HepG2 (cell line): ENCODE measurements around the gene UBP1. TPM values are rescaled to one million over a fixed set of nuclear protein-coding genes. Genes with fewer than 3 reads are reported as not detected.
A peak's percentile ranks its signal among the peaks of the same experiment; 100 is the strongest.

Experiments
- ATAC-seq: fragments of 200-7000 bp; cut with Tn5 transposase; 3 replicates; pipeline ENCODE4 v1.9.1; 2020; ENCODE audit warnings: mild to moderate bottlenecking, moderate library complexity
- BruUV-seq: library from RNA; stranded (reverse); fragments of 400-500 nt; replicated peaks from 2 replicates; lab custom pipeline; 2021; lab: Mats Ljungman, UMichigan
- CTCF ChIA-PET: fragments of 300-600 bp; formaldehyde crosslinking; extraction: SDS; loops from one replicate; lab custom pipeline; 2021; ENCODE audit warnings: low total read pairs, inconsistent platforms, low intra/inter-chr PET ratio; lab: Yijun Ruan, JAX
- POLR2A ChIA-PET: fragments of 350-600 bp; sonication (Branson Sonifier 250); formaldehyde crosslinking; loops from one replicate; lab custom pipeline; 2020; ENCODE audit warnings: antibody characterized with exemption, inconsistent platforms; lab: Yijun Ruan, JAX
- DNase-seq: peaks from one replicate; pipeline ENCODE4 v3.0.0-alpha.2; 2015; ENCODE audit warnings: low spot score
- FAIRE-seq: peaks from 3 replicates; lab custom pipeline; 2011; peaks lifted over from hg19 to GRCh38; lab: Jason Lieb, UNC
- H2AFZ ChIP-seq: one replicate; pipeline ENCODE4 v1.6.1; 2011; ENCODE audit warnings: low read length, inconsistent platforms
- H3K27ac ChIP-seq: fragments of 300-600 bp; 3 replicates; pipeline ENCODE4 v1.8.0; 2011; ENCODE audit warnings: mixed run types, mild to moderate bottlenecking, mixed read lengths, low read length, inconsistent platforms; ENCODE audit not compliant: insufficient read depth; ENCODE audit errors: extremely low read length
- H3K27me3 ChIP-seq, 2 experiments: fragments of 200-600 bp in 1 of 2; 2 replicates in 1 of 2; 3 replicates in 1 of 2; pipeline versions ENCODE4 v1.6.0 to v1.8.0; 2011; ENCODE audit warnings: low read length in 2 of 2, mild to moderate bottlenecking in 2 of 2, moderate library complexity in 2 of 2, inconsistent platforms in 1 of 2; ENCODE audit not compliant: insufficient read depth in 2 of 2, control insufficient read depth in 1 of 2
- H3K36me3 ChIP-seq, 2 experiments: fragments of 200-600 bp in 1 of 2; replicated peaks in 1 of 2; 2 replicates in 1 of 2; 3 replicates in 1 of 2; pipeline versions ENCODE4 v1.5.1 to v1.8.0; 2011; ENCODE audit warnings: low read length in 2 of 2, inconsistent platforms in 1 of 2; ENCODE audit not compliant: insufficient read depth in 2 of 2, control insufficient read depth in 1 of 2
- H3K4me1 ChIP-seq: 2 replicates; pipeline ENCODE4 v1.5.1; 2012; ENCODE audit warnings: low read length, inconsistent platforms; ENCODE audit not compliant: insufficient read depth
- H3K4me2 ChIP-seq: 2 replicates; pipeline ENCODE4 v1.6.0; 2011; ENCODE audit warnings: low read depth, low read length, inconsistent platforms
- H3K4me3 ChIP-seq, 3 experiments: fragments of 200-600 bp in 1 of 3; sonication (generic), shearing (Covaris generic) in 1 of 3; replicated peaks in 1 of 3; 2 replicates each; pipeline ENCODE4 v1.5.1; 2011 to 2016; ENCODE audit warnings: low read length in 3 of 3, inconsistent platforms in 2 of 3, low read depth in 2 of 3, mild to moderate bottlenecking in 2 of 3, control low read depth in 1 of 3, mixed read lengths in 1 of 3; ENCODE audit not compliant: insufficient read depth in 1 of 3
- H3K79me2 ChIP-seq: one replicate; pipeline ENCODE4 v1.6.1; 2011; ENCODE audit warnings: low read length, inconsistent platforms; ENCODE audit not compliant: insufficient read depth
- H3K9ac ChIP-seq: 2 replicates; pipeline ENCODE4 v1.6.0; 2011; ENCODE audit warnings: mild to moderate bottlenecking, low read depth, low read length, inconsistent platforms; ENCODE audit not compliant: insufficient read depth
- H3K9me3 ChIP-seq: 2 replicates; pipeline ENCODE4 v1.5.1; 2012; ENCODE audit warnings: mild to moderate bottlenecking, low read length
- H4K20me1 ChIP-seq: 2 replicates; pipeline ENCODE4 v1.6.0; 2011; ENCODE audit warnings: inconsistent platforms, mild to moderate bottlenecking, low read length, moderate library complexity; ENCODE audit not compliant: insufficient read depth
- BCLAF1 ChIP-seq: fragments of 450-650 bp; IDR thresholded peaks from 2 replicates; pipeline ENCODE4 v1.6.1; 2017; ENCODE audit warnings: mild to moderate bottlenecking
- BRCA1 ChIP-seq: sonication (generic); formaldehyde crosslinking; IDR thresholded peaks from 2 replicates; pipeline ENCODE4 v1.4.0; 2020; ENCODE audit warnings: missing genetic modification reagents
- FOXP4 ChIP-seq: sonication (generic); formaldehyde crosslinking; IDR thresholded peaks from 2 replicates; pipeline ENCODE4 v1.4.0; 2020; ENCODE audit warnings: missing genetic modification reagents
- MTF1 ChIP-seq: sonication (generic); formaldehyde crosslinking; IDR thresholded peaks from 2 replicates; pipeline ENCODE4 v1.5.0; 2020; ENCODE audit warnings: missing genetic modification reagents
- PRDM10 ChIP-seq: sonication (generic); formaldehyde crosslinking; IDR thresholded peaks from 2 replicates; pipeline ENCODE4 v1.4.0; 2020; ENCODE audit warnings: low read depth, missing genetic modification reagents
- RBM22 ChIP-seq: fragments of 200-400 bp; formaldehyde crosslinking; optimal IDR thresholded peaks from 2 replicates; pipeline ENCODE3; 2017; ENCODE audit warnings: mild to moderate bottlenecking, low read length, moderate library complexity
- SALL2 ChIP-seq: sonication (generic); formaldehyde crosslinking; IDR thresholded peaks from 2 replicates; pipeline ENCODE4 v1.8.1; 2023; ENCODE audit warnings: mild to moderate bottlenecking, missing genetic modification reagents, inconsistent platforms
- SRF ChIP-seq: IDR thresholded peaks from 2 replicates; pipeline ENCODE4 v1.6.1; 2011; ENCODE audit warnings: mild to moderate bottlenecking, low read depth, low read length, moderate library complexity
- TBP ChIP-seq: sonication (generic); formaldehyde crosslinking; IDR thresholded peaks from 2 replicates; pipeline ENCODE4 v1.5.0; 2020; ENCODE audit warnings: missing genetic modification reagents
- ZKSCAN8 ChIP-seq: IDR thresholded peaks from 2 replicates; pipeline ENCODE4 v1.6.1; 2016; ENCODE audit warnings: borderline replicate concordance, missing genetic modification reagents, missing compliant biosample characterization
- ZNF30 ChIP-seq: sonication (generic); formaldehyde crosslinking; IDR thresholded peaks from 2 replicates; pipeline ENCODE4 v1.5.0; 2020; ENCODE audit warnings: mild to moderate bottlenecking, missing genetic modification reagents
- ZNF343 ChIP-seq: sonication (generic); formaldehyde crosslinking; IDR thresholded peaks from 2 replicates; pipeline ENCODE4 v1.4.0; 2020; ENCODE audit warnings: mild to moderate bottlenecking, missing genetic modification reagents
- ZNF674 ChIP-seq: sonication (generic); formaldehyde crosslinking; IDR thresholded peaks from 2 replicates; pipeline ENCODE4 v1.5.0; 2020; ENCODE audit warnings: low read depth, mild to moderate bottlenecking, missing genetic modification reagents
- ZNF768 ChIP-seq: sonication (generic); formaldehyde crosslinking; IDR thresholded peaks from 2 replicates; pipeline ENCODE4 v1.4.0; 2020; ENCODE audit warnings: missing genetic modification reagents
- WGBS: methylation state at CpG from one replicate; pipeline ENCODE4 v1.1.6; 2017; ENCODE audit warnings: low lambda C conversion rate; 5-methylcytosine and 5-hydroxymethylcytosine counted together
- in situ Hi-C: cut with HindIII; loops from 2 replicates; pipeline ENCODE4 v1.10.0; 2017; ENCODE audit warnings: low pct_unique_long_range_greater_than_20kb; ENCODE audit not compliant: extremely low pct_ligation_motif_present
- intact Hi-C: fragments of 100-400 bp; cut with micrococcal nuclease; formaldehyde crosslinking; loops from one replicate; pipeline ENCODE4 v1.10.0; 2022; ENCODE audit not compliant: unreplicated experiment
- polyA plus RNA-seq, 8 experiments: library from polyadenylated mRNA; depleted of rRNA in 3 of 8; stranded (reverse) in 7 of 8; unstranded in 1 of 8; fragments of >200 nt; fragmentation: Illumina TruSeq in 4 of 8; extraction: Trizol in 4 of 8; gene quantifications; 2 replicates each; pipeline versions ENCODE4 v1.2.1 to v1.2.3, GENCODE V29; 2011 to 2016; ENCODE audit warnings: low read depth in 4 of 8, missing spikeins in 1 of 8, mixed read lengths in 1 of 8; ENCODE audit not compliant: insufficient read depth in 1 of 8
- total RNA-seq, 5 experiments: library from RNA; depleted of rRNA; stranded (reverse); fragments of >200 nt; fragmentation: Illumina TruSeq; extraction: Trizol; gene quantifications; 2 replicates each; pipeline ENCODE4 v1.2.3, GENCODE V29; 2016; ENCODE audit warnings: low read depth in 1 of 5

The UBP1 gene
- total and polyA plus RNA-seq, 2 of the 13 experiments (the other 11 are each of a cell fraction or from before 2014, with no cell fraction given), result 48.3 to 79.9 TPM

GRCh38 chr3:33440328-33441224, at the start of gene UBP1 (continued):
- 0 out of 2 replicates have a peak, but pooled peaks have one; percentile 44 for TF ChIP-seq FOXP4 (CRISPR knock-in tag)
- TF ChIP-seq ZNF343, result no peak
- TF ChIP-seq ZNF30 (CRISPR knock-in tag), result no peak
- peak; percentile 96 for TF ChIP-seq PRDM10

GRCh38 chr3:33488683-33489082, 48.5 kb upstream of the UBP1 start:
- POLR2A ChIA-PET, result no interaction called here
- no peaks in the 10 kb centered on the region for H3K36me3 ChIP-seq
- no peaks in the 10 kb centered on the region for H3K79me2 ChIP-seq
- no peak overlapping the region for H3K4me2 ChIP-seq
- CTCF ChIA-PET, result no interaction called here
- H3K27me3 ChIP-seq, result no peaks in the 10 kb centered on the region; a peak in 1 of 5 replicates
- DNase-seq, result no peak
- intact Hi-C loops, result no loop called here
- H2AFZ ChIP-seq, result no peak overlapping the region
- no peaks in the 10 kb centered on the region for H3K9me3 ChIP-seq
- H3K4me3 ChIP-seq, result no peak overlapping the region
- no peaks in the 10 kb centered on the region for H3K4me1 ChIP-seq
- no peak for FAIRE-seq
- no peak for ATAC-seq
- H3K27ac ChIP-seq, result no peak overlapping the region
- TF ChIP-seq TBP (no peak), SALL2 (CRISPR knock-in tag) (no peak), BRCA1 (CRISPR knock-in tag) (no peak), ZNF674 (CRISPR knock-in tag) (no peak), ZKSCAN8 (CRISPR knock-in tag) (no peak), SRF (no peak), MTF1 (CRISPR knock-in tag) (no peak), RBM22 (no peak), ZNF768 (CRISPR knock-in tag) (no peak), BCLAF1 (no peak)
- H3K9ac ChIP-seq, result no peak overlapping the region
- no TSS peak for BruUV-seq
- in situ Hi-C loops, result no loop called here
- 71% methylated on average over 1 of the region's 1 CpG for WGBS
- no peaks in the 10 kb centered on the region for H4K20me1 ChIP-seq
